ENCODE measurements around the gene HRC. TPM values are rescaled to one million over a fixed set of nuclear protein-coding genes. Genes with fewer than 3 reads are reported as not detected.
A peak's percentile ranks its signal among the peaks of the same experiment; 100 is the strongest.

HRC gene
- total and polyA plus RNA-seq, 2 of the 8 experiments (the other 6 are each of a cell fraction or from before 2014, with no cell fraction given) = 2.3 to 2.6 TPM

DNA sequence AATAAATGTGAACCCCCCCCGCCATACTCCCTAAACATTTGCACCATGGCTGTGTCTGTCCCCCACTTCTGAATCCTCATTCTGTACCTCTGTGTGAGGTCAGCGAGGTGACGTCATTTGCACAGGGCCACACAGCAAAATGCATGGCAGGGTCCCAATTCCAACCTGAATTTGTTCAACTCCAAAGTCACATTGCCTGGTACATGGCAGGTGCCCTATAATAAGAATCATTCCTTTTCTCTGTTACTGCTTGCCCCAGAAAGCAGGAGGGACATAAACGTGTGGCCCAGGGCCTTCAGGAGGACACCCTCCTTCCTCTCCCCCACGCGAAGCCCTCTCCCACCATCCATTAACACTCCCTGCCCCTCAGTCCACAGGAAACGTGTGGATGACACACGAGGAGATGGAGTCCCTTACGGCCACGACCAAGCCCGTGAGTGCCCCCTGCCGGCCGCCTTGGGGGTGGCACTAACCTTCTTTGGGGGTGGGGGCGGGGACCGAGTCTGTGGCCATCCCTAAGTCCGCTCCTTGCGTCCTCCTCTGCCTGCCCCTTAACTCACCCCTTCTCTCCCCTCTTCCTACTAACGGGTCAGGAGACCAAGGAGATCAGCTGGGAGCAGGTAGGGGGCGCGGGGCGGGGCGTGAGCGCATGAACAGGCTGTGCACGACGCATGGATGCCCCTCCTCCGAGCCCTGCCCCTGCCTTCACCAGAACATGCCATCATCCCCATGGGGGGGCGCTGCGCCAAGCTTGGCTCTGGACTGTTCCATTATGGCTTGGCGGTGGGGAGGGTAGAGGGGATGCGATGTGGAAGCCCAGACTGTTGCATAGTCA lies 9.4 kb downstream of the HRC start:
- Histone ChIP-seq H3K79me2 (ENCODE audit: control insufficient read depth in 1 of 2, insufficient read depth in 2 of 2, low read length in 2 of 2) (no peaks in the 10 kb centered on the region), H3K4ac (replicated peaks; ENCODE audit: insufficient read length, low read depth, low read length) (peak overlapping the region; percentile 9), H3K9ac (replicated peaks in 1 of 4; ENCODE audit: extremely low read depth in 1 of 4, low read depth in 3 of 4, low read length in 3 of 4) (no peak overlapping the region), H4K5ac (ENCODE audit: insufficient read length, low read depth, low read length) (peak overlapping the region; percentile 86), H3K14ac (ENCODE audit: insufficient read length) (no peak overlapping the region), H3K23me2 (ENCODE audit: low read depth, low read length) (peaks cover 28% of the 10 kb centered on the region), H3K4me1 (replicated peaks in 1 of 4; ENCODE audit: control insufficient read depth in 3 of 4, insufficient read depth in 4 of 4, low read length in 3 of 4) (peaks cover 0 to 13% (median 8%) of the 10 kb centered on the region in 4 experiments; a peak in 6 of 7 replicates), H2BK12ac (ENCODE audit: low read depth, low read length) (peak overlapping the region; percentile 50; the same call in 1 of the 2 replicates), H3K23ac (ENCODE audit: insufficient read length) (no peak overlapping the region), H3K79me1 (ENCODE audit: low read depth, low read length) (0 out of 2 replicates have a peak, but pooled peaks cover 2% of the 10 kb centered on the region), H2BK5ac (ENCODE audit: low read depth, low read length) (peak overlapping the region; percentile 83; the same call in 1 of the 2 replicates), H2BK120ac (replicated peaks; ENCODE audit: low read depth, low read length) (no peak overlapping the region), H4K8ac (ENCODE audit: extremely low read depth, insufficient read depth, low read length) (peak overlapping the region; percentile 72; the same call in 1 of the 2 replicates), H3K4me3 (ENCODE audit: extremely low read depth in 1 of 4, insufficient read depth in 2 of 4, low read depth in 3 of 4, low read length in 4 of 4) (peak overlapping the region; percentile 18 to 56 (median 32)), H3K27me3 (replicated peaks in 1 of 4; ENCODE audit: control insufficient read depth in 3 of 4, extremely low read depth in 1 of 4, insufficient read depth in 3 of 4, low read length in 3 of 4) (no peaks in the 10 kb centered on the region), H3K56ac (replicated peaks; ENCODE audit: insufficient read length, low read depth, low read length) (peak overlapping the region; percentile 73), H2AK5ac (ENCODE audit: low read depth, low read length) (no peak overlapping the region), H3K27ac (ENCODE audit: low read depth, low read length) (no peak overlapping the region; the same call in 1 of the 2 replicates), H3K9me3 (ENCODE audit: insufficient read depth in 2 of 2, low read depth in 1 of 2, low read length in 1 of 2) (no peaks in the 10 kb centered on the region), H3K36me3 (ENCODE audit: control insufficient read depth in 2 of 4, insufficient read depth in 4 of 4, low read length in 3 of 4) (no peaks in the 10 kb centered on the region; a peak in 1 of 8 replicates), H2BK20ac (ENCODE audit: low read length) (peak overlapping the region; percentile 80; the same call in 1 of the 2 replicates), H4K20me1 (replicated peaks in 1 of 2; ENCODE audit: control insufficient read depth in 1 of 2, insufficient read depth in 2 of 2, low read length in 2 of 2) (peaks cover 0 to 6% of the 10 kb centered on the region in 2 experiments), H3K4me2 (ENCODE audit: insufficient read depth in 1 of 2, low read depth in 2 of 2, low read length in 2 of 2) (peak overlapping the region; percentile 27 to 90), H2AFZ (ENCODE audit: low read length) (no peak overlapping the region), H2BK15ac (ENCODE audit: low read length) (peak overlapping the region; percentile 89; the same call in 1 of the 2 replicates), H4K91ac (replicated peaks; ENCODE audit: insufficient read length, low read length) (peak overlapping the region; percentile 90), H3K18ac (ENCODE audit: extremely low read depth, low read length) (peak overlapping the region; percentile 88; the same call in 1 of the 2 replicates)
- CTCF ChIA-PET (ENCODE audit: partially characterized antibody) = interaction anchor here (0.6 to 6.4 kb wide), 44 partner anchors 9 to 401 kb away, joined by 3 to 99 read pairs (median 4); partner anchors contain the start of genes HRC, LIN7B and TRPM4
- FAIRE-seq = no peak
- POLR2A ChIA-PET (ENCODE audit: partially characterized antibody) = interaction anchor here (0.8 to 5.6 kb wide), 17 partner anchors 8 to 1355 kb away, joined by 3 to 47 read pairs (median 4); partner anchors contain the start of genes C19orf73, LIN7B and TRPM4
- WGBS, 2 experiments (ENCODE audit: extremely low coverage in 1 of 2, insufficient coverage in 1 of 2, insufficient read length in 1 of 2, insufficient replicate concordance in 2 of 2, low coverage in 1 of 2, low lambda C conversion rate in 2 of 2, missing lambda C conversion rate in 1 of 2) = 10% methylated on average over 20 of the region's 30 CpGs; no CpG with 5 or more reads in 1 of the 2 experiments
- DNase-seq (ENCODE audit: low read depth in 1 of 2, low spot score in 2 of 2) = peak in 1 of 2 experiments; percentile 99
- TF ChIP-seq SAP30 (IDR thresholded peaks at IDR 0.05; ENCODE audit: insufficient read depth, insufficient replicate concordance, low read length) = no peak
- TF ChIP-seq, protein P1, sequence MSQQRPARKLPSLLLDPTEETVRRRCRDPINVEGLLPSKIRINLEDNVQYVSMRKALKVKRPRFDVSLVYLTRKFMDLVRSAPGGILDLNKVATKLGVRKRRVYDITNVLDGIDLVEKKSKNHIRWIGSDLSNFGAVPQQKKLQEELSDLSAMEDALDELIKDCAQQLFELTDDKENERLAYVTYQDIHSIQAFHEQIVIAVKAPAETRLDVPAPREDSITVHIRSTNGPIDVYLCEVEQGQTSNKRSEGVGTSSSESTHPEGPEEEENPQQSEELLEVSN (IDR thresholded peaks at IDR 0.05) = no peak
- TF ChIP-seq RXRA (IDR thresholded peaks at IDR 0.05; ENCODE audit: insufficient read depth, low read depth, low read length) = no peak
- TF ChIP-seq SRF (IDR thresholded peaks at IDR 0.05; ENCODE audit: low read depth, low read length) = no peak
- TF ChIP-seq EZH2 (IDR thresholded peaks at IDR 0.05; ENCODE audit: low read depth, low read length, severe bottlenecking) = no peak
- no peak for TF ChIP-seq HDAC2 (IDR thresholded peaks at IDR 0.05; ENCODE audit: borderline replicate concordance in 1 of 2, low read depth in 2 of 2, low read length in 2 of 2)
- TF ChIP-seq BCL11A (IDR thresholded peaks at IDR 0.05; ENCODE audit: low read depth in 2 of 2, low read length in 2 of 2) = no peak
- TF ChIP-seq SIX5 (IDR thresholded peaks at IDR 0.05; ENCODE audit: low read depth, low read length) = no peak
- peak; percentile 13; the same call in 1 of the 2 replicates for TF ChIP-seq KDM1A (IDR thresholded peaks at IDR 0.05; ENCODE audit: borderline replicate concordance, low read length)

Measured in H1 (cell line).